Mesenchymal stem cell (in vitro differentiated cells and primary cell): Measurements from ENCODE around the gene PODNL1.

Experiments used
- DNase-seq: peaks from one replicate; pipeline ENCODE4 v3.0.0-alpha.2; 2013
- H2AFZ ChIP-seq: one replicate; pipeline ENCODE4 v1.6.1; 2013; ENCODE audit warnings: low read depth, mild to moderate bottlenecking, control low read depth, inconsistent platforms, low read length, moderate library complexity
- H2AK5ac ChIP-seq: 2 replicates; pipeline ENCODE4 v1.6.1; 2013; ENCODE audit warnings: low read length, moderate library complexity, mild to moderate bottlenecking, inconsistent platforms; ENCODE audit not compliant: severe bottlenecking
- H2BK120ac ChIP-seq: one replicate; pipeline ENCODE4 v1.6.1; 2013; ENCODE audit warnings: low read depth, mild to moderate bottlenecking, inconsistent platforms, low read length, moderate library complexity
- H2BK12ac ChIP-seq, 2 experiments: one replicate each; pipeline ENCODE4 v1.6.1; 2013; ENCODE audit warnings: inconsistent platforms in 2 of 2, low read length in 2 of 2, mild to moderate bottlenecking in 2 of 2, moderate library complexity in 2 of 2, control low read depth in 1 of 2
- H2BK15ac ChIP-seq: one replicate; pipeline ENCODE4 v1.6.1; 2013; ENCODE audit warnings: mild to moderate bottlenecking, low read depth, inconsistent platforms; ENCODE audit not compliant: poor library complexity, severe bottlenecking
- H2BK5ac ChIP-seq: 2 replicates; pipeline ENCODE4 v1.6.1; 2013; ENCODE audit warnings: low read depth, mild to moderate bottlenecking, low read length, control low read depth, inconsistent platforms; ENCODE audit not compliant: poor library complexity, severe bottlenecking
- H3K14ac ChIP-seq, 2 experiments: one replicate each; pipeline ENCODE4 v1.6.1; 2013; ENCODE audit warnings: inconsistent platforms in 2 of 2, low read length in 2 of 2, control low read depth in 1 of 2, mild to moderate bottlenecking in 1 of 2, moderate library complexity in 1 of 2
- H3K18ac ChIP-seq, 2 experiments: one replicate each; pipeline ENCODE4 v1.6.1; 2013; ENCODE audit warnings: inconsistent platforms in 2 of 2, low read length in 2 of 2, control low read depth in 1 of 2, low read depth in 1 of 2, mild to moderate bottlenecking in 1 of 2
- H3K23ac ChIP-seq, 2 experiments: one replicate each; pipeline ENCODE4 v1.6.1; 2013; ENCODE audit warnings: inconsistent platforms in 2 of 2, low read length in 2 of 2, mild to moderate bottlenecking in 2 of 2, moderate library complexity in 2 of 2, control low read depth in 1 of 2
- H3K27ac ChIP-seq: 2 replicates; pipeline ENCODE4 v1.5.1; 2013; ENCODE audit warnings: mild to moderate bottlenecking, moderate library complexity, low read length, control low read depth, inconsistent platforms; ENCODE audit not compliant: poor library complexity, severe bottlenecking
- H3K27me3 ChIP-seq, 2 experiments: 2 replicates each; pipeline versions ENCODE4 v1.6.1 to v1.7.0; 2013; ENCODE audit warnings: low read length in 2 of 2, mild to moderate bottlenecking in 2 of 2, moderate library complexity in 2 of 2, control low read depth in 1 of 2, inconsistent platforms in 1 of 2; ENCODE audit not compliant: control insufficient read depth in 1 of 2, insufficient read depth in 1 of 2
- H3K36me3 ChIP-seq, 2 experiments: 2 replicates each; pipeline versions ENCODE4 v1.6.1 to v1.7.0; 2013; ENCODE audit warnings: low read length in 2 of 2, control low read depth in 1 of 2, inconsistent platforms in 1 of 2, low read depth in 1 of 2, mild to moderate bottlenecking in 1 of 2; ENCODE audit not compliant: insufficient read depth in 2 of 2, control insufficient read depth in 1 of 2
- H3K4ac ChIP-seq, 2 experiments: one replicate each; pipeline ENCODE4 v1.6.1; 2013; ENCODE audit warnings: inconsistent platforms in 2 of 2, low read length in 2 of 2, mild to moderate bottlenecking in 2 of 2, moderate library complexity in 2 of 2, control low read depth in 1 of 2, low read depth in 1 of 2
- H3K4me1 ChIP-seq: 2 replicates; pipeline ENCODE4 v1.6.1; 2013; ENCODE audit warnings: low read depth, low read length, control low read depth; ENCODE audit not compliant: control insufficient read depth, insufficient read depth
- H3K4me2 ChIP-seq: 2 replicates; pipeline ENCODE4 v1.6.1; 2013; ENCODE audit warnings: low read length, mild to moderate bottlenecking, inconsistent platforms; ENCODE audit not compliant: poor library complexity, severe bottlenecking
- H3K4me3 ChIP-seq, 2 experiments: 2 replicates each; pipeline versions ENCODE4 v1.5.1 to v1.7.0; 2013; ENCODE audit warnings: low read length in 2 of 2, mild to moderate bottlenecking in 2 of 2, control low read depth in 1 of 2, low read depth in 1 of 2; ENCODE audit not compliant: insufficient read depth in 1 of 2
- H3K79me1 ChIP-seq: replicated peaks from 2 replicates; pipeline ENCODE4 v1.6.1; 2013; ENCODE audit warnings: mild to moderate bottlenecking, control low read depth, low read length, inconsistent platforms; ENCODE audit not compliant: poor library complexity, severe bottlenecking
- H3K9ac ChIP-seq: 2 replicates; pipeline ENCODE4 v1.7.0; 2013; ENCODE audit warnings: mild to moderate bottlenecking, low read length, moderate library complexity
- H3K9me3 ChIP-seq: 2 replicates; pipeline ENCODE4 v1.7.0; 2013; ENCODE audit warnings: mild to moderate bottlenecking, low read length; ENCODE audit not compliant: control insufficient read depth
- H4K8ac ChIP-seq: one replicate; pipeline ENCODE4 v1.6.1; 2013; ENCODE audit warnings: inconsistent platforms, mild to moderate bottlenecking, low read length, moderate library complexity
- H4K91ac ChIP-seq: one replicate; pipeline ENCODE4 v1.6.1; 2013; ENCODE audit warnings: mild to moderate bottlenecking, low read length, inconsistent platforms
- WGBS: methylation state at CpG from one replicate; pipeline ENCODE4 v1.1.7; 2013; ENCODE audit warnings: mixed read lengths; 5-methylcytosine and 5-hydroxymethylcytosine counted together

PODNL1 gene

DNA sequence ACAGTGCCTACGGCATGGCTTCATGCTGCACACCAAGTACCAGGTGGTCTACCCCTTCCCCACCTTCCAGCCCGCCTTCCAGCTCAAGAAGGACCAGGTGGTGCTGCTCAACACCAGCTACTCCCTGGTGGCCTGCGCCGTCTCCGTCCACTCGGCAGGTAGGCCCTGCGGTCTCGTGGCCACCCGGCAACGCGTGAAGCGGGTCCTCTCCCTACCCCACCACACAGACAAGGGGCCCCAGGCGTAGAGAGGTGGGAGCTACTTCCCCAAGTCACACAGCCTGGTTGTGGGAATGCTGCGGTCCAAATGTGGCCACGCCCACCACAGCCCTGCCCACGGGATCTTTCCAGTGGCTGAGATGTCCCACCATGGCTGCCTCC is 18.1 kb upstream of the PODNL1 start:
- Histone ChIP-seq H3K14ac (no peak overlapping the region), H3K23ac (no peak overlapping the region), H2BK12ac (no peak overlapping the region), H2BK5ac (no peak overlapping the region), H3K18ac (no peak overlapping the region), H3K4me2 (no peak overlapping the region), H3K27ac (no peak overlapping the region), H2BK120ac (no peak overlapping the region), H3K4me1 (peaks cover 19% of the 10 kb centered on the region), H3K27me3 (no peaks in the 10 kb centered on the region), H3K4me3 (no peak overlapping the region), H2BK15ac (no peak overlapping the region), H3K9me3 (no peaks in the 10 kb centered on the region), H3K79me1 (peaks cover 45% of the 10 kb centered on the region), H4K8ac (no peak overlapping the region), H2AK5ac (no peak overlapping the region), H2AFZ (no peak overlapping the region), H3K9ac (no peak overlapping the region), H4K91ac (no peak overlapping the region), H3K36me3 (peaks cover 56 to 71% of the 10 kb centered on the region in 2 experiments), H3K4ac (no peak overlapping the region)
- DNase-seq: no peak
- 97% methylated on average over 16 of the region's 16 CpGs for WGBS

DNA sequence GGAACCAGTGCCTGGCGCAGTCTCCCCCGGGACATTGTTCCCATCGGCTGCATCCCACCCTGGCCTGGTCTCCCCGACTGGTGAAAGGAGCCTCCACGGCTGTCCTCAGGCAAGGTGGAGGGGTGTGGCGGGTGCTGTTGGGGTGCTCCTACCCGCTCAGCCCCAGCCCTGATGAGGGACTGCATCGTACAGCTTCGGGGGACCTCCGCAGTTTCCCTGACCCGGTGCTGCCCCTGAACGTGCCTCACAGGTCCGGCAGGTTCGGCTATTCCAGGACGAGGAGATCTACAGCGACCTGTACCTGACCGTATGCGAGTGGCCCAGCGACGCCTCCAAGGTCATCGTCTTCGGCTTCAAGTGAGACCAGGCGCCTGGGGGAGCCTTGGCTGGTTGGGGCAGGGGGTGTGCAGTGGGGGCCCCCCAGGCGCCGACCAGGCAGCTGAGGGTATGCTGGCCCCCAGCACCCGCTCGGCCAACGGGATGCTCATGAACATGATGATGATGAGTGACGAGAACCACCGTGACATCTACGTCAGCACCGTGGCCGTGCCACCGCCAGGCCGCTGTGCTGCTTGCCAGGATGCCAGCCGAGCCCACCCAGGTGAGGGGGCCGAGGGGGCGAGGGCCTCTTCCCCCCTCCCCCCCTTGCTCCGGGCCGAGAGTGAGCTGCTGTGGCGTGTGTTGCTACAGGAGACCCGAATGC is 17.6 kb upstream of the PODNL1 start:
- Histone ChIP-seq H4K8ac (no peak overlapping the region), H3K9me3 (no peaks in the 10 kb centered on the region), H3K18ac (no peak overlapping the region), H4K91ac (no peak overlapping the region), H3K79me1 (peaks cover 44% of the 10 kb centered on the region), H3K23ac (no peak overlapping the region), H2BK120ac (no peak overlapping the region), H3K4me1 (peaks cover 19% of the 10 kb centered on the region), H3K36me3 (peaks cover 55 to 66% of the 10 kb centered on the region in 2 experiments), H3K9ac (no peak overlapping the region), H3K14ac (no peak overlapping the region), H3K27me3 (no peaks in the 10 kb centered on the region), H3K4me2 (no peak overlapping the region), H2AFZ (no peak overlapping the region), H2BK5ac (no peak overlapping the region), H3K4me3 (no peak overlapping the region), H3K4ac (no peak overlapping the region), H3K27ac (no peak overlapping the region), H2BK12ac (no peak overlapping the region), H2BK15ac (no peak overlapping the region), H2AK5ac (no peak overlapping the region)
- DNase-seq: no peak
- WGBS: 97% methylated on average over 41 of the region's 42 CpGs

DNA sequence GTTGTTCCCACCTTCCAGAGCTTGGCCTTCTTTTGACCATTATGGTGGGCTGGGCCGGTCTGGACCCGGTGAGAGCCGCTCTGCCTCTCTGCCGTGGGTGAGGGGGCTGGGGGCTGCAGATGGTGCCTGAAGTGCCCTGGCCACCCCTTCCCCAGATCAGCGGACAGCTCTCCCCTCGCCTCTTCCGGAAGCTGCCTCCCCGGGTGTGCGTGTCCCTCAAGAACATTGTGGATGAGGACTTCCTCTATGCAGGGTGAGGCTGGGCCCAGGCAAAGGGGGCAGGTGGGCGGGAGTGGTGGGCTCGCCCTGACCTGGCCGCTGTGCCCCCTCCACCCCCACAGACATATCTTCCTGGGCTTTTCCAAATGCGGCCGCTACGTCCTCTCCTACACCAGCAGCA is 16.0 kb upstream of the PODNL1 start:
- H4K91ac ChIP-seq: no peak overlapping the region
- H3K4ac ChIP-seq: no peak overlapping the region
- peaks cover 42 to 49% of the 10 kb centered on the region in 2 experiments for H3K36me3 ChIP-seq
- no peaks in the 10 kb centered on the region for H3K9me3 ChIP-seq
- no peak overlapping the region for H3K4me3 ChIP-seq
- no peak overlapping the region for H3K18ac ChIP-seq
- no peak overlapping the region for H3K4me2 ChIP-seq
- peaks cover 16% of the 10 kb centered on the region for H3K4me1 ChIP-seq
- H2BK5ac ChIP-seq: no peak overlapping the region
- no peak overlapping the region for H2BK15ac ChIP-seq
- H3K27ac ChIP-seq: no peak overlapping the region
- H3K9ac ChIP-seq: no peak overlapping the region
- no peak overlapping the region for H3K14ac ChIP-seq
- H2BK120ac ChIP-seq: no peak overlapping the region
- H2AK5ac ChIP-seq: no peak overlapping the region
- no peak overlapping the region for H3K23ac ChIP-seq
- H3K79me1 ChIP-seq: peaks cover 39% of the 10 kb centered on the region
- H4K8ac ChIP-seq: no peak overlapping the region
- 98% methylated on average over 10 of the region's 15 CpGs for WGBS
- DNase-seq: no peak
- H2AFZ ChIP-seq: no peak overlapping the region
- no peaks in the 10 kb centered on the region for H3K27me3 ChIP-seq
- no peak overlapping the region for H2BK12ac ChIP-seq

DNA sequence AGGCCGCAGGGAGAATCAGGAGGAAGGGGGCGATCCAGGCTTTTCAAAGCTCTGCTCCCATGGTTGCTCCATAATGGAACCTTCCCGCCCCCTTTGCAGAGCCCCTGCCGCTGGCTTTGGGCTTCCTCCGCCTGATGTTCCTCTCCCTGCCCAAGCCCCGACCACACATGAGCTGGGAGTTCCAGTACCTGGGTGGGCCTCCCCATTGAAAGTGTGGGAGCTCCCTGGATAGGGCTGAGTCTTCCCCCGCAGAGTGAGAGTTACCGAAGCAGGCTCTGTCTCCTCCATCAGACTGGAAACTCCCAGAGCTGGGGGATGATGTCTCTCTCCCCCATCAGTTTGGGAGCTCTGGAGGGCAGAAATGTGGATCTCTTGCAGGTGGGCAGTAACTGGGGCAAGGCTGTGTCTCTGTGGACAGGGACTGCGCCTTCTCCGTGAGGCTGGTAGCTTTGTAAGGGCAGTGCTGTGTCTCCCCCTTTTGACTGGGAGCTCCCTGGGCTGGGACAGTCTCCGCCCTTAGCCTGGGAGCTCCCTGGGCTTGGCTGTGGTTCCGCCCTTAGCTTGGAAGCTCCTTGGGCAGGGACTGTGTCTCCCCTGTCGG is 14.8 kb upstream of the PODNL1 start:
- Histone ChIP-seq H4K8ac (no peak overlapping the region), H3K27ac (no peak overlapping the region), H3K4ac (peak overlapping the region in 1 of 2 experiments; percentile 65), H3K9me3 (no peaks in the 10 kb centered on the region), H3K79me1 (peaks cover 31% of the 10 kb centered on the region), H3K18ac (peak overlapping the region; percentile 73 to 83), H3K4me2 (peak overlapping the region; percentile 75), H2BK120ac (no peak overlapping the region), H2BK15ac (no peak overlapping the region), H2AK5ac (peak overlapping the region; percentile 34), H4K91ac (peak overlapping the region; percentile 34), H2AFZ (no peak overlapping the region), H2BK5ac (no peak overlapping the region), H3K4me1 (peaks cover 16% of the 10 kb centered on the region), H3K9ac (peak overlapping the region; percentile 89), H2BK12ac (no peak overlapping the region), H3K27me3 (no peaks in the 10 kb centered on the region), H3K23ac (peak overlapping the region in 1 of 2 experiments; percentile 75), H3K36me3 (peaks cover 34 to 38% of the 10 kb centered on the region in 2 experiments), H3K4me3 (peak overlapping the region; percentile 97 to 98), H3K14ac (peak overlapping the region in 1 of 2 experiments; percentile 72)
- WGBS: 21% methylated on average over 11 of the region's 13 CpGs
- DNase-seq: peak; percentile 63
